ENCODE results near the gene PIMREG.

Gene PIMREG

DNA sequence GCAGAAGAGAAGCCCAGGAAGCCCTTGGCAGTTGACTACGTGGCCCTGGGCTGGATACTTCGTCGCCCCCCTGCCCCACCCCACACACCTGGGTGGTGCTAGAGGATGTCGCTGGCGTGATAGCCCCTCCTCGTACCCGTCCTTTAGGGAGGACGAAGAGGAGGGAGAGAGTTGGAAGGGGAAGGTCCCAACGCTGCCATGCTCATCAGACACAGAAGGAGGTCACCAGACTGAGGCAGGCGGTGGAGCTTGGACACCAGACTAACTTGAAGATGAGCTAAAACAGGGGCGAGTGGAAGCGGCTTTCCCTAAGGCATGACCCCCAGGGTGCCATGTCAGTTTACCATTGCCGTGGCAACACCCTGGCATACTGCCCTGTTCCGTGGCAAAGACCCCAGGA is 20.3 kb upstream of the PIMREG start:
- Histone ChIP-seq H3K4me2 (ENCODE audit: insufficient read depth, low read length) (no peak overlapping the region), H3K4me3 (ENCODE audit: low read depth in 1 of 2, low read length in 2 of 2) (no peak overlapping the region), H4K20me1 (ENCODE audit: insufficient read depth, low read length) (peaks cover 42% of the 10 kb centered on the region), H3K4me1 (ENCODE audit: insufficient read depth, low read length) (peaks cover 25% of the 10 kb centered on the region), H3K9ac (ENCODE audit: low read depth, low read length) (no peak overlapping the region), H3K27me3 (ENCODE audit: insufficient read depth, low read length, poor library complexity) (peaks cover 10% of the 10 kb centered on the region), H3K36me3 (ENCODE audit: insufficient read depth, low read length) (no peaks in the 10 kb centered on the region), H3K79me2 (ENCODE audit: insufficient read depth, low read length) (no peaks in the 10 kb centered on the region), H3K9me3 (ENCODE audit: insufficient read depth, low read length, severe bottlenecking) (no peaks in the 10 kb centered on the region), H3K27ac (ENCODE audit: low read length) (no peak overlapping the region), H2AFZ (ENCODE audit: low read depth, low read length) (no peak overlapping the region)
- DNase-seq, result no peak
- no peak for ATAC-seq (ENCODE audit: insufficient read depth, low read depth)
- TF ChIP-seq, protein P1, sequence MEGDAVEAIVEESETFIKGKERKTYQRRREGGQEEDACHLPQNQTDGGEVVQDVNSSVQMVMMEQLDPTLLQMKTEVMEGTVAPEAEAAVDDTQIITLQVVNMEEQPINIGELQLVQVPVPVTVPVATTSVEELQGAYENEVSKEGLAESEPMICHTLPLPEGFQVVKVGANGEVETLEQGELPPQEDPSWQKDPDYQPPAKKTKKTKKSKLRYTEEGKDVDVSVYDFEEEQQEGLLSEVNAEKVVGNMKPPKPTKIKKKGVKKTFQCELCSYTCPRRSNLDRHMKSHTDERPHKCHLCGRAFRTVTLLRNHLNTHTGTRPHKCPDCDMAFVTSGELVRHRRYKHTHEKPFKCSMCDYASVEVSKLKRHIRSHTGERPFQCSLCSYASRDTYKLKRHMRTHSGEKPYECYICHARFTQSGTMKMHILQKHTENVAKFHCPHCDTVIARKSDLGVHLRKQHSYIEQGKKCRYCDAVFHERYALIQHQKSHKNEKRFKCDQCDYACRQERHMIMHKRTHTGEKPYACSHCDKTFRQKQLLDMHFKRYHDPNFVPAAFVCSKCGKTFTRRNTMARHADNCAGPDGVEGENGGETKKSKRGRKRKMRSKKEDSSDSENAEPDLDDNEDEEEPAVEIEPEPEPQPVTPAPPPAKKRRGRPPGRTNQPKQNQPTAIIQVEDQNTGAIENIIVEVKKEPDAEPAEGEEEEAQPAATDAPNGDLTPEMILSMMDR (IDR thresholded peaks at IDR 0.05; ENCODE audit: borderline replicate concordance, extremely low read depth, low read length, poor library complexity, severe bottlenecking), result no peak
- TF ChIP-seq EZH2 (IDR thresholded peaks at IDR 0.05; ENCODE audit: borderline replicate concordance, low read depth, low read length, severe bottlenecking), result no peak

DNA sequence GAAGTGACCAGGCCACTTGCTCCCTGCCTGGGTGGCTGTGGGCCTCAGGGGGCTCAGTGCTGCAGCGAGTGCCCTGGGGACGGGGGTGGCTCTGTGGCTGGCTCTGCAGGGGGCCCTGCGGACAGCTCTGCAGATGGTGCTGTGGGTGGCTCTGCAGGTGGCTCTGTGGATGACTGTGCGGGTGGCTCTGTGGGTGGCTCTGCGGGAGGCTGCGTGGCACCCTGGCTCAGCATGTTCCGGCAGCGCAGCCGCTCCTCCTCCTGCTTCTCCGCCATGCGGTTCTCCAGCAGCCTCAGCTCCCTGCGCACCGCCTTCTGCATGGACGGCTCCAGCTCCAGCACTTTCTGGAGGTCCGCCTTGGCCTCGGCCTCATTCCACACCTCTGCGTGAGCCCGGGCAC is 18.8 kb upstream of the PIMREG start:
- H3K4me2 ChIP-seq (ENCODE audit: insufficient read depth, low read length), result no peak overlapping the region
- no peak overlapping the region for H3K27ac ChIP-seq (ENCODE audit: low read length)
- H3K9ac ChIP-seq (ENCODE audit: low read depth, low read length), result no peak overlapping the region
- H3K4me3 ChIP-seq (ENCODE audit: low read depth in 1 of 2, low read length in 2 of 2), result no peak overlapping the region
- H3K79me2 ChIP-seq (ENCODE audit: insufficient read depth, low read length), result no peaks in the 10 kb centered on the region
- H3K4me1 ChIP-seq (ENCODE audit: insufficient read depth, low read length), result peaks cover 25% of the 10 kb centered on the region
- peaks cover 42% of the 10 kb centered on the region for H4K20me1 ChIP-seq (ENCODE audit: insufficient read depth, low read length)
- H3K36me3 ChIP-seq (ENCODE audit: insufficient read depth, low read length), result no peaks in the 10 kb centered on the region
- peaks cover 10% of the 10 kb centered on the region for H3K27me3 ChIP-seq (ENCODE audit: insufficient read depth, low read length, poor library complexity)
- H2AFZ ChIP-seq (ENCODE audit: low read depth, low read length), result no peak overlapping the region
- TF ChIP-seq, protein P1 (IDR thresholded peaks at IDR 0.05; ENCODE audit: borderline replicate concordance, extremely low read depth, low read length, poor library complexity, severe bottlenecking), result no peak
- TF ChIP-seq EZH2 (IDR thresholded peaks at IDR 0.05; ENCODE audit: borderline replicate concordance, low read depth, low read length, severe bottlenecking), result no peak
- DNase-seq, result no peak
- no peaks in the 10 kb centered on the region for H3K9me3 ChIP-seq (ENCODE audit: insufficient read depth, low read length, severe bottlenecking)
- no peak for ATAC-seq (ENCODE audit: insufficient read depth, low read depth)

DNA sequence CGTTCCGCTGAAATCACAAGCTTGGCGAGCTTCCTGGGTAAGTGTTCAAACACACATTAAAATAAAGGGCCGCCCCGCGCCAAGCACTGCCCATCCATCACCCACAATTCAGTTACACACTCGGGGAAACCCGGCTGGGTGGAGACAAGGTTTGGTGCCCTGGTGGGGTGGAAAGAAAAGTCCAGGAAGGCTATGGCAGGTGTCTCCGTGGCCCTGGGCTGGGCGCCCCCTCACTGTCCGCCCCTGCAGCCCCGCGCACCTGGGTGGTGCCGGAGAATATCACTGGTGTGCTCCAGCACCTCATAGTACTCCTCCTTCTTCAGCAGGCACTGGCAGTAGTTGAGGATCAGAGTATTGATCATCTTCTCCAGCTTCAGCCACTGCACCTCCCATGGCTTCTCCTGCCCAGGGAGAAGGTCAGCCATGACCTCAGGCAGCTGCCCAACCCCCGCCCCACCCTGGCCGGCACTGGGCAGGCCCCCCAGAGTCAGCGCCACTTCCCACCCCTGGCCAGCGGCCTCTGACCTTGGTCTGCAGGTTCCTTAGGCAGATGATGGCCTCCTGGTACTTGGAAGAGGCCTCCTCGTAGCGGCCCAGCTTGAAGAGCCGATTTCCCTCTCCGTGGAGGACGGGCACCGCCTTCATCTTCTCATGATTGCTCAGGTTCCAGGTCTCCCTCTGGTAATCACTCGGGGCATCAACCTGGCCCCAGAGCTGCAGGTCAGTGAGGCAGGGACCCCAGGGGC is 17.7 kb upstream of the PIMREG start:
- Histone ChIP-seq H3K9me3 (ENCODE audit: insufficient read depth, low read length, severe bottlenecking) (peaks cover 3% of the 10 kb centered on the region), H4K20me1 (ENCODE audit: insufficient read depth, low read length) (peaks cover 41% of the 10 kb centered on the region), H3K9ac (ENCODE audit: low read depth, low read length) (no peak overlapping the region), H3K4me1 (ENCODE audit: insufficient read depth, low read length) (peaks cover 25% of the 10 kb centered on the region), H2AFZ (ENCODE audit: low read depth, low read length) (no peak overlapping the region), H3K27me3 (ENCODE audit: insufficient read depth, low read length, poor library complexity) (peaks cover 10% of the 10 kb centered on the region), H3K27ac (ENCODE audit: low read length) (no peak overlapping the region), H3K4me2 (ENCODE audit: insufficient read depth, low read length) (0 out of 2 replicates have a peak overlapping the region, but pooled peaks have one; percentile 59), H3K79me2 (ENCODE audit: insufficient read depth, low read length) (no peaks in the 10 kb centered on the region), H3K36me3 (ENCODE audit: insufficient read depth, low read length) (no peaks in the 10 kb centered on the region), H3K4me3 (ENCODE audit: low read depth in 1 of 2, low read length in 2 of 2) (no peak overlapping the region)
- TF ChIP-seq, protein P1 (IDR thresholded peaks at IDR 0.05; ENCODE audit: borderline replicate concordance, extremely low read depth, low read length, poor library complexity, severe bottlenecking), result no peak
- no peak for TF ChIP-seq EZH2 (IDR thresholded peaks at IDR 0.05; ENCODE audit: borderline replicate concordance, low read depth, low read length, severe bottlenecking)
- ATAC-seq (ENCODE audit: insufficient read depth, low read depth) (no peak), DNase-seq (no peak)
